Myocyte (in vitro differentiated cells): ENCODE data around the gene CFAP97D1. TPM values are rescaled to one million over a fixed set of nuclear protein-coding genes. Genes with fewer than 3 reads are reported as not detected.
A peak's percentile ranks its signal among the peaks of the same experiment; 100 is the strongest.

ENCODE experiments used
- DNase-seq: peaks from one replicate; pipeline ENCODE4 v3.0.0-alpha.2; 2012; ENCODE audit warnings: low read depth
- total RNA-seq: library from RNA; depleted of rRNA; stranded (reverse); fragments of >200 nt; gene quantifications from 2 replicates; pipeline ENCODE4 v1.2.3, GENCODE V29; 2014

Gene CFAP97D1
- total RNA-seq, 1 donor from 2014 or later: not detected

DNA sequence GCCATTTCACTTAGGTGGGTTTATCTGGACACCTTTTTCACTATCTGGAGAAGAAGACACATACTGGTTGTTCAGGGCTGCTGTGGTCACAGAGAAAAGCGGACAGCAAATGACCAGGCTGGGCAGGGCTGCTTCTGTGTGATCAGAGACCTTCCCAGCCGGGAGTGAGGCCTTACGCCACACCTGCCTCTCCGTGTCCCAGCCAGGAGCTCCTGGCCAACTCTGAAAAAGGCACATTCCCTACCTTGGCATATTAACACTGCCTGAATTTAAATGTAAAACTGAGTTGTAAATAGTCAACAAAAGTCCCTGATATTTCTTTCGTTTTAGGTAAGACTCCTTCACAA, 12.5 kb upstream of the CFAP97D1 start:
- DNase-seq: no peak

DNA sequence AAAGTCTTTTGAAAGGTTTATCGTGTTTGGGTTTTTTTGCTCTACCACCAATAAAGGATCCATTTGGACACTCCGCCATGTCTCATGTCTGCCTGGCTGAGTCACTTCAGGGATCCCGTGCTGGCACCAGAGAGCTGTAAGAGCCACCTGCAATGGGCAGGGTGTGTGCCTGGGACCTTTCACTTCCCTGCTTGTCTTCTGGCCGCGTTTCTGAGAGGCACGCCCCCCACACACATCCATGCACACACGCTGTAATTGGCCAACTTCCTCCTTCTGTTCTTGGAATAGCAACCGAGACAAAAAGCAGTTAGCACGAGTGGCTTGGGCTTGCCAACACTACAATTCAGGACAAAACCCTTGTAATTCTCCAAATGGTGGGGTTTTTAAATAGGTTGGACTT, 11.9 kb upstream of the CFAP97D1 start:
- DNase-seq: no peak

DNA sequence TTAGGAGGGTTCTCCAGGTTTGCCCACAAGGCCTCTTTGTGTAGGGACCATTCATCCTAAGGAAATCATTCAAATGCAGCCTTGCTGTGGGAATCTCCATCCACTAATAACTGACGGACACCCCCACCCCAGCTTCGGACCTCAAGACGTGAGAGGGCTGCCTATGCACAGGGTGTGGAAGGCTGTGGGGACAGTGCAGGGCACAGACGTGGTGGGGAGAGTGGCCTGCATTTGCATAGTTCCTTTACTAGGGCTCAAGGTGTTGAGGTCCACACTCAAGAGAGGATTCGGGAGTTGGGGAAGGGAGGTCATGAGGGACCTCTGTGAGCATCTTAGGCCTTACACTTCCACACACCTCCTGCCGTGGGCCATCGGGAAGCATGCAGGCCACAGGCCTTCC, 11.3 kb upstream of the CFAP97D1 start:
- no peak for DNase-seq

DNA sequence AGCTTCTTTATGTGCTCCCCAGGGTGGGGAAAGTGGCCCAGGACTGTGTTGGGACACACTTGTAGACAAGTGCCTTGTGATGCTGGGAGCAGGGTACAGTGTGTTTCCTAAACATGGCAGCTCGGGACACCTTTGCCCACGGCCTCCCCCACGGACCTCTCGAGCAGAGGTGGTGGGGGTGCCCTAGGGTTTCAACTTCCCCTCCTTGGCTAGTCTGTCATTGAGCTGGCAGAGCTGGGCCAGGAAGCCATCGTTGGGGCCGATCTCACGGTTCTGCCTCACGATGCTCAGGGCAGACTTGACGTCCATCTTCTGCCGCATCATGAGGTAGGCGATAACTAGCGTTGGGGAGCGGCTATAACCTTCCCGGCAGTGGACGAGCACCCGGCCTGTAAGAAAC, 10.8 kb upstream of the CFAP97D1 start:
- DNase-seq: no peak

DNA sequence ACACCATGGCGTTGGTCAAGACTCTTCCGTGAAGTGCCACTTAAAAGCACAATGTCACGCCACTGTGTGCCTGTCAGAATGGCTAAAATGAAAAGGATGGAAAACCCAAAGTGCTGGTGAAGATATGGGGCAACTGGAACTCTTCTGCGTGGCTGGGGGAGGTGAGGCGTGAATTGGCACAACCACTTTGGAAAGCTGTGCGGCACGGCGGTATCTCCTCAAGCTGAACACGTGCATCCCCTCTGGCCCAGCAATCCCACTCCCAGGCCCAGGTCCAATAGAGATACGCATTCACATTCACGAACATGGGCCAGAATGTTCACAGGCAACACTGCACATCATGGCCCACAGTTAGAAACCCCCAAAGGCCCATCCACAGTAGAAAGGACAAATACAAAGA, 10.4 kb upstream of the CFAP97D1 start:
- DNase-seq: no peak

DNA sequence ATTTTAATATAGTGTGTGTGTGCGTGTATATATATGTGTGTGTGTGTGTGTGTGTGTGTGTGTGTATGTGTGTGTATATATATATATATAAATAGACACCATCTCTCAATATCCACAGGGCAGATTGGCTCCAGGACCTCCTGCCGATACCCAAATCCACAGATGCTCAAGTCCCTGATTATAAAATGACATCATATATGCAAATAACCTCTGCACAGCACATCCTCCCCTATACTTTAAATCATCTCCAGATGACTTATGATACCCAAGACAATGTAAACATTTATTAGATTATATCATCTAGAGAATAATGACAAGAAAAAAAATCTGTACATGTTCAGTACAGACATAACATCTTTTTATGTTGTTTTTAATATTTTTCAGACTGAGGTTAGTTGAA, 9.3 kb upstream of the CFAP97D1 start:
- no peak for DNase-seq

DNA sequence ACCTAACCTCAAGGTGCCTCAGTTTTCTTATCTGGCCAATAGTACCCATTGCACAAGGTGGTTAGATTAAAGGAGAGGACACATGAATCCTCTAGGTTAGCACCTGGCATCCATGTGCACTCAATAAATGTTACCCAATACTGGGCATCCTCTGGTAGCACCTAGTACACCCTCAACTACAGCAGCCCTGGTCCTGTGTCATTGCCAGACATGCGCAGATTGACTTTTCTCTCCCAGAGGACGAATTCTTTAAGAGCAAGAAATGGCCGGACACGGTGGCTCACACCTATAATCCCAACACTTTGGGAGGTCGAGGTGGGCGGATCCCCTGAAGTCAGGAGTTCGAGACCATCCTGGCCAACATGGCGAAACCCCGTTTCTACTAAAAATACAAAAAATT, 8.8 kb upstream of the CFAP97D1 start:
- DNase-seq: no peak

DNA sequence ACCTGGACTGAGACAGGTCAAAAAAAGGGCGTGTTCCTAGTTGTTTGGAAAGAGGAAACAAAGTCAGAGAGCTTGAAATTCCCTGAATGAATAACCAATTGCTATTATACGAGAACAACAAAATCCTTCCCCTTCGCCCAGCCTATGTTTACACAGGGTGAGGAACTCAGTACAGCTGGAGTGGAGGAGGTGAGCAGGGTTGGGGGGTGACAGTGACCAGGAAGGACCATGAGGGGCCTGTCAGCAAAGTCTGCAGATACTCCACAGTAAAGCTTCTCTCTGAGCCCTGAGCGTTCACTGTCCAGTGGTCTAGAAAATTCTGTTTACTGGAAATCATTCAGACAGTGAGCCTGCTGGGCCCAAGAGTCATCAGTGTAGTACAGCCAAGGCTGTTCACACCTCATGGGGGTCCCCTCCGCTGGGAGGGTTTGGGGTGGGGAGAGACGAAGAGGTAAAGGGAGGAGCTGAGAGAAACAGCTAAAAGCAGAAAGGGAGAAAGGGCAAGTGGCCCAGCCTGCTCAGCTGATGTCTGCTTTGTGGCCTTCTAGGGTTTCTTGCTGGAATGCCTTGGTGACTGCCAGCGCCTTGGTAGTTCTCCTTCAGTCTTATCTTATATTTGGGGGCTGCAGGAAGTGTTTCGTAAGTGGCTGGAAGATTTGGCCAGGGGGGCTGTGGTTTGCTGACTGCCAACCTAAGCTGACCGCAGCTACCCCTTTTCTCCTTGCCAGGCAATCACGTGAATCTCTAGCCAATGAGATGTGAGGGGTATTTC, 7.2 kb upstream of the CFAP97D1 start:
- no peak for DNase-seq

DNA sequence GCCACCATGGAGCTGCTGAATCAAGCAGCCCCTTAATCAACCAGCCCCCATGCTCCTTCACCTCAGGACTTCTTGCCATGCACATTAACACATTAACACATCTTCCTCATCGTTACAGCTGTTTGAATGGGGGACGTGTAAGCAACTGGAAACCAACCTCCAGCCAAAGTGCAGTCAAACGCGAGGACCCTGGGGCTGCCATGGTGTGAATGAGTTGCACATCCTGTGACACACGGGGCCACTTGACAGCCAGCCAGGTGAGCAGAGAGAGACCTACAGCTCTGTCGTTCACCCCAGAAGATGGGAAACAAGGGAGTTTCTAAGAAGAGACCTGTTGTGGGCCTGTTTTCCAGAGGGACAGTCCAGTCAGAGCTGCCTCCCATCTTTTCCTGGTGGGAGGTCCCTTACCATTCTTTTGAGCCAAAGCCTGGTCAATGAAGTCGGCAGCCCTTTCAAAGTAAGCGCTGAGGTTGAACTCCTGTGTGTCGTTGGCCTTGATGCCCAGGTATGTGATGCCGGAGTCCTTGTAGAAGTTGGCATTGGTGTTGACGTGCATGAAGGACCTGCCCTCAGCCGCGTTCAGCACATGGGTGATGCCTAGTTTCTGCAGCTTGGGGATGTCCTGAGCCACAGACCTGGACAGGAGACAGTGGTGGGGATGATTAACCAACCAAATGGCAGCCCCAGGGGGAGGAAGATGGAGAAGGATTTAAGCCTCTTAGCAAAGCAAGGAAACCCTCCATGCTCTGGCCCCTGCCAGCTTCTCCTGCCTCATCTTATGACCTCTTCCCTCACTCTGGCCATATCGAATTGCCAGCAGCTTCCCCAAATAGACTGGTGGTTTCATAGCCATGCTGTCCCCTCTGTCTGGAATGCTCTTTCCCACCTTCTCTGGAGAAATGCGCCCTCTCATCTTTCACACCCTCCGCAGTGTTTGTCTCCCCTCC, 5.7 kb upstream of the CFAP97D1 start:
- peak; percentile 73 for DNase-seq

DNA sequence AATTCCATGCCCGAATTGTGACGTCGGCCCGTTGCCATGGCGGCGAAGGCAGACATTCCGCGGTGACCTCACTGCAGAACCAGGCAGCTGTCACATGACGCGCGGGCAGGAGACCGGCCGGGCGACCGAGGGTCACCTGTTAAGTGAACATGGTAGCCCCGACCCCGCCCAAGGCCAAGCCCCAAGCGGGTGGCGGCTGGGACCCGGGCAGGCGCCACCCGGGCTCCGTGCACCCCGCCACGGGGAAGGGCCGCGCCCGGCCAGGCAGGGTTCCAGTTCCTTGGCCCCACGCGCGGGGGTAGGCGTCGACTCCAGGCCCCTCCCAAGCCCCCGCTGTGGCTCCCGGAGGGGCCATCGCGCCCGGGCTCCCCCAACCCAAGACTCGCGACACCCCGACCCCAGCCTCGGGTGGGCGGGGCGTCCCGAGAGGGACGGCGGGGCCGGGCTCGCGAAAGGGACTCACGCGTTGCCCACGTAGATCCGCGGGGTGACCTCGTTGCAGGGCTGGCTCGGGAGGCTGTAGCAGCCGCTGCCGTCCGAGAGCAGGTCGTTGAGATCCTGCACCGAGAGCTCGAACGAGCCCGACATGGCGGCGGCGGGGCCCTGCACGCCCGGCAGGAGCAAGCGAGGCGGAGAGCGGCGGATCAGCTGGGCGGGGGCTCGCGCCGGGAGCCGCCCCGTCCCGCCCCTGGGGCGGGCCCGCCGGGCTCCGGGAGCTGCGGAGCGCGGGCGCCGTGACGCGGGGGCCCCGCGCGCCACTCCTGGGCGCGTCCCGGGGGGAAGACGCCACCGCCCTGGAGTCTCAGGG, 1.7 kb upstream of the CFAP97D1 start, which contains the start of gene DUSP3:
Gene DUSP3 (minus strand): TSS at position 641 of the 808 bp plus-strand sequence. CDS start 53 bp downstream, at position 588.
- DNase-seq: peak; percentile 96

DNA sequence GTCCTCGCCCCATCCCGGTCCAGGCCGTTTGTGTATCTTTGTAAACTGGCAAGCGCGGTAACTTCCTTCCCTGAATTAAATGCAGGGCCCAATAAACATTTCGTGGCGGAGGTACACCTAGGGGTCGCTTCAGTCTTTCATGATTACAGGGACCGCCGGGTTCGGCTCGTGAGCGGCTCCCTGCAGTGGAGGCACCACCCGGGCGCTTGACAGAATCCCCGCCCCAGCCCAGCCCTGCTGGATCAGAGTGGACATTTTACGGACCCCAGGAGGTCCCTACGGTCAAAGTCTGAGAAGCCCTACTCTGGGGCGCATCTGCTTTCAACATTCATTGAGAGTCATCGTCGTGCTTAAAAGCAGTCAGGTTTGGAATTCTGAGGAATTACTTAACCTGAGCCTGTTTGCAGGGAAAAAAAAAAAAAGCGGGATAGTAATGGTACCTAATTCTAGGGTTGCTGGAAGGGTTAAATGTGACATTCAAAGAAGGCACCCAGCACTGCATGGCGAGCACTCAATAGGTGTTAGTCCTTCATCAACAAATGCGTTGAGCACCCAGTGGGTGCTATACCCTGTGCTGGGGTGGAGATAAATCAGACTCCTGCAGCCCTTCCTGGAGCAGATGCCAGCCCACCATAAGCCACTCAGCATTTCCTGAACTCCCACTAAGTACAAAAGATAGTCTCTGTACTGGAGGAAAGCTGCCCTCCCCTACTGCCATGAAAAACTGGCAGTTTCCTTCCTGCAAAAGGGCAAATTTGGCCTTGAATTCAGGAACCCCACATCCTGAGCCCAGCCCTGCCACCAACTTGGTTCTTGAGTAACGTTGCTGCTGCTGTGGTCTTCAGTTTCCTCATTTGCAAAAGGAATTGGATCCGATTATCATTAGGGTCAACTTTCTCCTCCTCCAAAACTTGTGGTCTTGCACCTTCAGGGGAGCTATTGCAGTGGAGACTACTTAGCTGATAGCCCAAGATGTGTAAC, 800 bp upstream of the CFAP97D1 start:
- DNase-seq: no peak

DNA sequence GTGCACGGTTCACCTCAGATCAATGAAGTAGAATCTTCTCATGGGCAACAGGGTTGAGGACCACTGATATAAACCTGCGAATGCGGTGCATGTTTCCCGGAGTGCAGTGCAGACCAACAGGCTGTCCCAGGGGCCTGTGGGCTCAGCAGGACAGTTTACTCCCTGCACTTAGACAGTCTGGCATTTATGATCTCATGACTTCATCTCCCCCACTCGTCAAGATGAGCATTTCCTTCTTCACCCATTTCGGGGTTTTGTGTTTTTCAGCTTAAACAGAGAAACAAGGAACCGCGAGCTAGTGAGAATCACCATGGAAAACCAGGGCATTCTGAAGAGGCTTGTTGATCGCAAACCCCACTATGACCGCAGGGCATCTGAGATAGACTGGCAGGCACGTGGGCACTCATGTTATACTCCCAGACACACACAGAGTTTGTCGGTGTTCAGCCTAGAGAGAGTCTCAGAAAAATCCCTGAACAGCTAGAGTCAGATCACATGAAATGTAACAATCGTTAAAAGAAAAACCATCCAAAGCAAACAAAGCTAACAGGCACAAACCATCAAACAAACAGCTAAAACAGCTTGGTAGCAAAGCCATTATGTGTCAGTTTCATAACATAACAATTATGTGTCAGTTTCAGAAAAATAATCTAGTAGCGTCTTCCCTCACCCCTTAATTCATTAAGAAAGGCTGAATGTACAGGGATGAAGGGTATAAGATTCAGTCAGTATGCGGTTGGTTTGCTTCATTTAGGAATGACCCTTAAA, 2.9 kb downstream of the CFAP97D1 start:
- no peak for DNase-seq

DNA sequence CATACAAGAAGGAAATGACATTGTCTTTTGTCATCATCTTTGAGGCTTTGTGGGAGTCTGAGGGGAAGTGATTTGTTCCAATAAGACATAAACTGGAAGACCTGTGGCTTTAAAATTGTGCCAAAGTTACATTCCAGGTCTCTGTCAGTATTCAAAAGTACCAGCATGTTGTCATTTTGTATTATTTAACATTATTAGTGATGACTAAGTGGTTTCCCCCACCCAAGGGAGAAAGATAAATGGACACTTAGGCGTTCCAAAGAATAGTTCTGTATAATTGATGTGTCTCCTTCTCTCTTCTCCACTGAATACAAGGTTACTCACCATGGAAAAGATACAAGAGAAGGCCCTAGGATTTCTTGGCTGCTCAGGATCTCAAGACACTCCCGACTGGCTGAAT, 3.8 kb downstream of the CFAP97D1 start:
- DNase-seq: no peak

DNA sequence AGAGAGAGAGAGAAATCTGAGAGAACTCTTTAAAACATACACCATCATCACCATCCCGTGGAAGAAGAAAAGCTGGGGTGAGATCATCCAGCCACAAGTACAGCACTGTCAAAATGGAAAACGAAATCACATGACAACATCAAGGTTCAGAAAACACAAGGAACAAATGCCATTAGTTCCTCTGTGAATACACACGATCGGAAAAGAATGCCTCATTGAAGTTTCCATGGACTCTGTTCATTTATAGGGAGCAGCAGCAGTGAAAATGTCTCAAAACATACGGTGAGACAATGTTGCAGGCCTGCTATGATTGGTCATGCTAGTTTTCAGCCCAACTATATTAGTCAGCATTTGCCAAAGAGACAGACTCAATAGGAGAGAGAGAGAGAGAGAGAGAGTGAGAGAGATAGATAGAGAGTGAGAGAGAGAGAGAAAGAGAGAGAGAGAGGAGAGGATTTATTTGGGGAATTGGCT, 4.4 kb downstream of the CFAP97D1 start:
- DNase-seq: no peak

DNA sequence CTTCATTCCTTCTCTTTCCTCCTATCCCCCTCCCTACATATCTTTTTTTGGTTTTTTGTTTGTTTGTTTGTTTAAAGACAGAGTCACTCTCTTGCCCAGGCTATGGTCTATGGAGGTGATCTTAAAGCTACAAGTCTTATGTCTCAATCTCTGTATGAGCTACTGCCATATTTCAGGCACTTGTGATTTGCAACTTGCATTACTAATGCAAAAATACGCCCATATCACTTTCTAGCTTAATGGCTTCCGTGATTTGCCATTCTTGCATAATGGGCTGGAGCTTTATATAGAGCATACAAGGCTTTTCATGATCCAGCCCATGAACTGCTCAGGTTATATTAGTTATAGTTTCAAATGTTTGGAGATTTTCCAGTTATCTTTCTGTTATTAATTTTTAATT, 7.5 kb downstream of the CFAP97D1 start:
- no peak for DNase-seq

DNA sequence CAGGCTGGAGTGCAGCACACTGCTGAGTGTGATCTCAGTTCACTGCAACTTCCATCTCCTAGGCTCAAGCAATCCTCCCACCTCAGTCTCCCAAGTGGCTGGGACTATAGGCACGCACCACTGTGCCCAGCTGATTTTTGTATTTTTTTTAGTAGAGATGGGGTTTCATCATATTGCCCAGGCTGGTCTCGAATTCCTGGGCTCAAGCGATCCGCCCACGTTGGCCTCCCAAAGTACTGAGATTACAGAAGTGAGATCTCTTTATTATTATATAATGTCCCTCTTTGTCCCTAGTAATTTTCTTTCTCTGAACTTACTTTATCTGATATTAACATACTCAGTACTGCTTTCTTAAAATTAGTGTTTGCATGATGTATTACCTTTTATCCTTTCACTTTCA, 8.3 kb downstream of the CFAP97D1 start:
- DNase-seq: no peak

DNA sequence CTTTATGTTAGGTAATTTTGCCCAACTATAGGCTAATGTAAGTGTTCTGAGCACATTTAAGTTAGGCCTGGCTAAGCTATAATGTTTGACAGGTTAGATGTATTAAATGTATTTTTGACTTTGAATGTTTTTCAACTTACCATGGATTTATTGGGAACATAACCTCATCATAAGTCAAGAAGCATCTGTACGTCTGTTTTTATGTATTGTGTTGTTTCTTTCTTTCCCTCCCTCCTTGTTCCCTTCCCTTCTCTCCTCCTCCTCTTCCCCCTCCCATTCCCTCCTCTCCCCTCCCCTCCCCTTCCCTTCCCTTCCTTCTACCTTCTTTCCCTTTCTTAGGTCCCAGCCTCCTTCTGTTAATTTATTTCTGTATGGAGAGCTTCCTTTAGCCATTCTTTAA, 9.2 kb downstream of the CFAP97D1 start:
- DNase-seq: no peak

DNA sequence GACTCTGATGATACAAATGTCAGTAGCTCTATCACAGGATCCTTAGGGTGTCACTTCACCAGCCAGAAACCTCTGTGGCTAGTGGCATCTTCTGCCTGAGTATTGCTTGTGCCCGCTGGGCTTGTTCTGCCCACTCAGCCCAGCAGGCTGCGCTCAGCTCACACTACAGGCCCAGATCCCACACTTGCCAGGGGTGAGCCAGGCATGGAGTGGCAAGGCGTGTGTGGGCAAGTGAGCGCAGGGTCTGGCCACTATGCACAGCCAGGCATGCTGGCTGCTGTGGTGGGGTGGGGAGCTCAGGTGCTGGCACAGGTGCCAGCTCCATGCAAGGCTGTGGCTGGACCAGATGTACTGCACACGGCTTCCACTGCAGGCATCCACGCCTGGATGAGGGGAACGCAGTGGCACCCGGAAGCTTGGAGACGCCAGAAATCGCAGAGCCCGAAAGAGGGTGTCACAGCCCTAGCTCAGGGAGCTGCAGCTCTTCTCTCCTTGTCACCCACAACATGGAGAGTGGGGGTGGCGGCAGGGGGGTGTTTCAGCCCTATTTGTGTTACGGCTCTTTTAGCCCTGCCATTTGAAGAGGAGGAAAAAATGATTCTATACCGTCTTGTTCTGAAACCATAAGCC, 10.2 kb downstream of the CFAP97D1 start:
- no peak for DNase-seq

DNA sequence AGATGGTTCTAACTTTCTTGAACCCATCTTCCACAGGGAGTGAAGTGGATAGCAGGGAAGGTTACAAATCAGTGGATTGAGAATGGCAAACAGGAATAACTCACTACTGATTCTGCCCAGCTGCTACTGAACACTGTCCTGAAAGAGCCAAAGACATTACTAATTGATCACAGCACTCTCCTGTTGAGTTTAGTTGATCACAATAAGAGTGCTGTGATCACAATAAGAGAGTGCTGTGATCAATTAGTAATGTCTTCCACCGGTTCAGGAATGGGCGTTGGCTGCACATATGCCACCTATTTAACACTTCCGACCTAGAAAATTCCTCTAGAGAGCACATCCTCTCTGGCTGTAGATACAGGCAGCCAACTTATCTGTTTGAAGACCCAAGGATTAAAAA, 11.4 kb downstream of the CFAP97D1 start:
- DNase-seq: peak; percentile 31
